HCT116 (cell line): ENCODE measurements around the gene FAIM. TPM values are rescaled to one million over a fixed set of nuclear protein-coding genes. Genes with fewer than 3 reads are reported as not detected.

Source experiments
- ATAC-seq: fragments of 200-7000 bp; cut with Tn5 transposase; 2 replicates; pipeline ENCODE4 v1.9.1; 2020; ENCODE audit warnings: mild to moderate bottlenecking, moderate library complexity
- BruUV-seq: library from RNA; stranded (reverse); fragments of 400-500 nt; replicated peaks from 2 replicates; lab custom pipeline; 2021; lab: Mats Ljungman, UMichigan
- CTCF ChIA-PET: fragments of 300-600 bp; sonication (Branson Sonifier 250); formaldehyde crosslinking; loops from one replicate; lab custom pipeline; 2021; ENCODE audit warnings: antibody characterized with exemption; lab: Charles Lee
- POLR2A ChIA-PET: fragments of 300-600, 350-600 bp; sonication (Branson Sonifier 250); formaldehyde crosslinking; loops from one replicate; lab custom pipeline; 2021; ENCODE audit warnings: antibody characterized with exemption; lab: Charles Lee
- RAD21 ChIA-PET, 2 experiments: fragments of 300-600 bp; sonication (Branson Sonifier 250); formaldehyde crosslinking; loops; one replicate each; lab custom pipeline; 2023; ENCODE audit warnings: low total read pairs in 2 of 2; ENCODE audit not compliant: uncharacterized antibody in 2 of 2, unreplicated experiment in 2 of 2, low non-redundant PET in 1 of 2; lab: Charles Lee
- DNase-seq: peaks from one replicate; pipeline ENCODE4 v3.0.0-alpha.2; 2010; ENCODE audit warnings: low read depth, low spot score
- H2AFZ ChIP-seq: fragments of 200-600 bp; shearing (Covaris generic), sonication (generic); 2 replicates; pipeline ENCODE4 v1.6.1; 2017; ENCODE audit warnings: low read depth, mixed run types, mixed read lengths, antibody characterized with exemption, low read length; ENCODE audit not compliant: poor library complexity, severe bottlenecking
- H3K27ac ChIP-seq: 2 replicates; pipeline ENCODE4 v1.5.1; 2012; ENCODE audit warnings: low read depth, low read length
- H3K27me3 ChIP-seq: fragments of 200-600 bp; sonication (generic); 2 replicates; pipeline ENCODE4 v1.6.1; 2016; ENCODE audit warnings: mixed run types, low read length, mixed read lengths; ENCODE audit not compliant: insufficient read depth
- H3K36me3 ChIP-seq, 2 experiments: fragments of 200-500 bp in 1 of 2; fragments of 200-600 bp in 1 of 2; sonication (Bioruptor generic) in 1 of 2; sonication (generic) in 1 of 2; 2 replicates each; pipeline versions ENCODE4 v1.5.1 to v1.6.1; 2014 to 2016; ENCODE audit warnings: low read length in 2 of 2, inconsistent platforms in 1 of 2, mixed read lengths in 1 of 2, mixed run types in 1 of 2; ENCODE audit not compliant: insufficient read depth in 2 of 2, control insufficient read depth in 1 of 2
- H3K4me1 ChIP-seq, 2 experiments: fragments of 200-600 bp in 1 of 2; sonication (generic) in 1 of 2; 2 replicates each; pipeline versions ENCODE4 v1.5.1 to v1.6.1; 2012 to 2017; ENCODE audit warnings: low read length in 2 of 2, inconsistent platforms in 1 of 2, mild to moderate bottlenecking in 1 of 2, mixed read lengths in 1 of 2, mixed run types in 1 of 2, moderate library complexity in 1 of 2; ENCODE audit not compliant: insufficient read depth in 2 of 2, control insufficient read depth in 1 of 2
- H3K4me2 ChIP-seq: fragments of 200-600 bp; sonication (generic); 2 replicates; pipeline ENCODE4 v1.6.1; 2017; ENCODE audit warnings: mixed run types, low read length, mixed read lengths
- H3K4me3 ChIP-seq, 2 experiments: fragments of 200-600 bp in 1 of 2; sonication (generic) in 1 of 2; replicated peaks in 1 of 2; 2 replicates each; pipeline ENCODE4 v1.5.1; 2011 to 2016; ENCODE audit warnings: low read length in 2 of 2, control low read depth in 1 of 2, low read depth in 1 of 2, mild to moderate bottlenecking in 1 of 2, mixed read lengths in 1 of 2, mixed run types in 1 of 2
- H3K79me2 ChIP-seq: fragments of 200-600 bp; sonication (generic); 2 replicates; pipeline ENCODE4 v1.6.1; 2017; ENCODE audit warnings: mild to moderate bottlenecking, mixed run types, low read length, moderate library complexity, mixed read lengths; ENCODE audit not compliant: insufficient read depth
- H3K9ac ChIP-seq: fragments of 200-600 bp; sonication (generic); 2 replicates; pipeline ENCODE4 v1.6.1; 2016; ENCODE audit warnings: low read length, mixed read lengths
- H3K9me2 ChIP-seq: fragments of 200-600 bp; sonication (generic), shearing (Covaris generic); 2 replicates; pipeline ENCODE4 v1.6.1; 2017; ENCODE audit warnings: mixed run types, mild to moderate bottlenecking, moderate library complexity; ENCODE audit not compliant: insufficient read depth
- H3K9me3 ChIP-seq, 2 experiments: fragments of 200-500 bp in 1 of 2; fragments of 200-600 bp in 1 of 2; sonication (Bioruptor generic) in 1 of 2; sonication (generic) in 1 of 2; 2 replicates each; pipeline ENCODE4 v1.6.1; 2014 to 2017; ENCODE audit warnings: low read length in 2 of 2, mixed read lengths in 2 of 2, inconsistent platforms in 1 of 2, low read depth in 1 of 2, mild to moderate bottlenecking in 1 of 2, mixed run types in 1 of 2, moderate library complexity in 1 of 2; ENCODE audit not compliant: control insufficient read depth in 1 of 2, insufficient read depth in 1 of 2
- H4K20me1 ChIP-seq: fragments of 200-600 bp; sonication (generic), shearing (Covaris generic); 2 replicates; pipeline ENCODE4 v1.6.1; 2017; ENCODE audit warnings: mixed run types, mild to moderate bottlenecking, moderate library complexity; ENCODE audit not compliant: insufficient read depth
- ATF3 ChIP-seq: IDR thresholded peaks from 2 replicates; pipeline ENCODE4 v1.6.1; 2012
- CBX3 ChIP-seq: IDR thresholded peaks from 2 replicates; pipeline ENCODE4 v1.6.1; 2012; ENCODE audit warnings: low read depth
- CEBPB ChIP-seq: IDR thresholded peaks from 2 replicates; pipeline ENCODE4 v1.6.1; 2012; ENCODE audit warnings: low read depth
- CTCF ChIP-seq, 3 experiments: fragments of 200-600 bp in 1 of 3; sonication (generic) in 1 of 3; IDR thresholded peaks in 2 of 3; conservative IDR thresholded peaks in 1 of 3; 2 replicates each; pipeline ENCODE4 v1.5.1; 2012 to 2017; ENCODE audit warnings: low read depth in 2 of 3, low read length in 2 of 3, antibody characterized with exemption in 1 of 3, borderline replicate concordance in 1 of 3, control low read depth in 1 of 3, mild to moderate bottlenecking in 1 of 3, mixed read lengths in 1 of 3, mixed run types in 1 of 3, moderate library complexity in 1 of 3; ENCODE audit not compliant: insufficient read depth in 1 of 3
- ELF1 ChIP-seq: IDR thresholded peaks from 2 replicates; pipeline ENCODE4 v1.6.1; 2012; ENCODE audit warnings: low read depth, borderline replicate concordance
- EZH2phosphoT487 ChIP-seq: fragments of 200-600 bp; IDR thresholded peaks from 2 replicates; pipeline ENCODE4 v1.6.1; 2018; ENCODE audit warnings: antibody characterized with exemption, borderline replicate concordance
- POLR2A ChIP-seq: IDR thresholded peaks from 2 replicates; pipeline ENCODE4 v1.7.0; 2011; ENCODE audit warnings: borderline replicate concordance; ENCODE audit not compliant: insufficient read depth, insufficient read length; ENCODE audit errors: extremely low read depth
- POLR2AphosphoS5 ChIP-seq: IDR thresholded peaks from 2 replicates; pipeline ENCODE4 v1.6.1; 2011; ENCODE audit warnings: mild to moderate bottlenecking, low read depth, low read length, moderate library complexity
- RAD21 ChIP-seq: IDR thresholded peaks from 2 replicates; pipeline ENCODE4 v1.6.1; 2012; ENCODE audit warnings: low read depth, mild to moderate bottlenecking
- SIN3A ChIP-seq: IDR thresholded peaks from 2 replicates; pipeline ENCODE4 v1.6.1; 2012; ENCODE audit warnings: low read depth
- SP1 ChIP-seq: IDR thresholded peaks from 2 replicates; pipeline ENCODE4 v1.6.1; 2012; ENCODE audit warnings: low read depth
- TCF7L2 ChIP-seq: IDR thresholded peaks from 2 replicates; pipeline ENCODE4 v1.7.0; 2011; ENCODE audit warnings: borderline replicate concordance, inconsistent platforms; ENCODE audit not compliant: insufficient read depth, insufficient read length; ENCODE audit errors: extremely low read depth
- intact Hi-C: fragments of 100-400 bp; cut with micrococcal nuclease; formaldehyde crosslinking; loops from 2 replicates; pipeline ENCODE4 v1.10.0; 2022
- total RNA-seq: library from RNA; stranded (reverse); gene quantifications from one replicate; pipeline ENCODE4 v1.2.1, GENCODE V29; 2021; ENCODE audit not compliant: unreplicated experiment
- TF ChIP-seq, protein P1 (sequence below): IDR thresholded peaks from 2 replicates; pipeline ENCODE4 v1.6.1; 2011; ENCODE audit warnings: mild to moderate bottlenecking, low read length, moderate library complexity; ENCODE audit not compliant: insufficient replicate concordance; ENCODE audit errors: extremely low read depth
- TF ChIP-seq, protein P2 (sequence below): IDR thresholded peaks from 2 replicates; pipeline ENCODE4 v1.6.1; 2012; ENCODE audit warnings: low read depth
- TF ChIP-seq, protein P3 (sequence below): IDR thresholded peaks from 2 replicates; pipeline ENCODE4 v1.6.1; 2012

FAIM gene
- total RNA-seq, 1 experiment from 2014 or later, result 12.2 TPM

- Histone ChIP-seq H3K27ac (no peak overlapping the region), H3K4me2 (no peak overlapping the region), H3K79me2 (no peaks in the 10 kb centered on the region), H3K27me3 (no peaks in the 10 kb centered on the region), H4K20me1 (no peaks in the 10 kb centered on the region), H3K9me2 (no peaks in the 10 kb centered on the region), H3K9ac (no peak overlapping the region), H3K4me1 (no peaks in the 10 kb centered on the region), H3K4me3 (no peak overlapping the region), H3K9me3 (peaks cover 3 to 4% of the 10 kb centered on the region in 2 experiments; a peak in 1 of 4 replicates), H2AFZ (no peak overlapping the region), H3K36me3 (peaks cover 4 to 14% of the 10 kb centered on the region in 2 experiments; a peak in 2 of 4 replicates)
- ChIA-PET CTCF (interaction anchor here (2.0 kb wide), 1 partner anchor 234 kb away, joined by 8 read pairs; no protein-coding TSS in a partner anchor), POLR2A (no interaction called here), RAD21 (no interaction called here)
- BruUV-seq, result no TSS peak
- TF ChIP-seq, protein P1, sequence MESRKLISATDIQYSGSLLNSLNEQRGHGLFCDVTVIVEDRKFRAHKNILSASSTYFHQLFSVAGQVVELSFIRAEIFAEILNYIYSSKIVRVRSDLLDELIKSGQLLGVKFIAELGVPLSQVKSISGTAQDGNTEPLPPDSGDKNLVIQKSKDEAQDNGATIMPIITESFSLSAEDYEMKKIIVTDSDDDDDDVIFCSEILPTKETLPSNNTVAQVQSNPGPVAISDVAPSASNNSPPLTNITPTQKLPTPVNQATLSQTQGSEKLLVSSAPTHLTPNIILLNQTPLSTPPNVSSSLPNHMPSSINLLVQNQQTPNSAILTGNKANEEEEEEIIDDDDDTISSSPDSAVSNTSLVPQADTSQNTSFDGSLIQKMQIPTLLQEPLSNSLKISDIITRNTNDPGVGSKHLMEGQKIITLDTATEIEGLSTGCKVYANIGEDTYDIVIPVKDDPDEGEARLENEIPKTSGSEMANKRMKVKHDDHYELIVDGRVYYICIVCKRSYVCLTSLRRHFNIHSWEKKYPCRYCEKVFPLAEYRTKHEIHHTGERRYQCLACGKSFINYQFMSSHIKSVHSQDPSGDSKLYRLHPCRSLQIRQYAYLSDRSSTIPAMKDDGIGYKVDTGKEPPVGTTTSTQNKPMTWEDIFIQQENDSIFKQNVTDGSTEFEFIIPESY, result no peak
- no peak for TF ChIP-seq ELF1
- no peak for TF ChIP-seq CBX3
- TF ChIP-seq ATF3, result no peak
- no peak for TF ChIP-seq CEBPB
- TF ChIP-seq POLR2AphosphoS5, result no peak
- no peak for TF ChIP-seq POLR2A
- TF ChIP-seq TCF7L2, result no peak
- TF ChIP-seq EZH2phosphoT487, result no peak
- TF ChIP-seq, protein P2, sequence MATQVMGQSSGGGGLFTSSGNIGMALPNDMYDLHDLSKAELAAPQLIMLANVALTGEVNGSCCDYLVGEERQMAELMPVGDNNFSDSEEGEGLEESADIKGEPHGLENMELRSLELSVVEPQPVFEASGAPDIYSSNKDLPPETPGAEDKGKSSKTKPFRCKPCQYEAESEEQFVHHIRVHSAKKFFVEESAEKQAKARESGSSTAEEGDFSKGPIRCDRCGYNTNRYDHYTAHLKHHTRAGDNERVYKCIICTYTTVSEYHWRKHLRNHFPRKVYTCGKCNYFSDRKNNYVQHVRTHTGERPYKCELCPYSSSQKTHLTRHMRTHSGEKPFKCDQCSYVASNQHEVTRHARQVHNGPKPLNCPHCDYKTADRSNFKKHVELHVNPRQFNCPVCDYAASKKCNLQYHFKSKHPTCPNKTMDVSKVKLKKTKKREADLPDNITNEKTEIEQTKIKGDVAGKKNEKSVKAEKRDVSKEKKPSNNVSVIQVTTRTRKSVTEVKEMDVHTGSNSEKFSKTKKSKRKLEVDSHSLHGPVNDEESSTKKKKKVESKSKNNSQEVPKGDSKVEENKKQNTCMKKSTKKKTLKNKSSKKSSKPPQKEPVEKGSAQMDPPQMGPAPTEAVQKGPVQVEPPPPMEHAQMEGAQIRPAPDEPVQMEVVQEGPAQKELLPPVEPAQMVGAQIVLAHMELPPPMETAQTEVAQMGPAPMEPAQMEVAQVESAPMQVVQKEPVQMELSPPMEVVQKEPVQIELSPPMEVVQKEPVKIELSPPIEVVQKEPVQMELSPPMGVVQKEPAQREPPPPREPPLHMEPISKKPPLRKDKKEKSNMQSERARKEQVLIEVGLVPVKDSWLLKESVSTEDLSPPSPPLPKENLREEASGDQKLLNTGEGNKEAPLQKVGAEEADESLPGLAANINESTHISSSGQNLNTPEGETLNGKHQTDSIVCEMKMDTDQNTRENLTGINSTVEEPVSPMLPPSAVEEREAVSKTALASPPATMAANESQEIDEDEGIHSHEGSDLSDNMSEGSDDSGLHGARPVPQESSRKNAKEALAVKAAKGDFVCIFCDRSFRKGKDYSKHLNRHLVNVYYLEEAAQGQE, result no peak
- TF ChIP-seq, protein P3, sequence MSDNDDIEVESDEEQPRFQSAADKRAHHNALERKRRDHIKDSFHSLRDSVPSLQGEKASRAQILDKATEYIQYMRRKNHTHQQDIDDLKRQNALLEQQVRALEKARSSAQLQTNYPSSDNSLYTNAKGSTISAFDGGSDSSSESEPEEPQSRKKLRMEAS, result no peak
- no peak for TF ChIP-seq RAD21
- TF ChIP-seq SP1, result no peak
- no peak for TF ChIP-seq SIN3A
- no peak for TF ChIP-seq CTCF (IDR thresholded peaks at IDR 0.05 in 2 of 3, conservative IDR thresholded peaks at IDR 0.05 in 1 of 3; ENCODE audit: borderline replicate concordance in 1 of 3, insufficient read depth in 1 of 3, low read depth in 2 of 3, low read length in 2 of 3)
- DNase-seq (no peak), ATAC-seq (no peak)
- intact Hi-C loops, result no loop called here
These were observed 73.1 kb downstream of the FAIM start for GRCh38 chr3:138681463-138682220.
